Neural progenitor cell (in vitro differentiated cells): ENCODE data around the gene SELENOH.
"Not testable (repeated sequence)": the region's sequence is repeated elsewhere in the genome, so short reads cannot be mapped to it uniquely, and the experiment has no call there.

Experiments
- EZH2 ChIP-seq: fragments of 200-600 bp; sonication (generic); IDR thresholded peaks from 2 replicates; pipeline ENCODE4 v1.6.1; 2017; ENCODE audit warnings: antibody characterized with exemption, mild to moderate bottlenecking, moderate library complexity
- TF ChIP-seq, protein P1 (sequence below): fragments of 200-600 bp; sonication (generic); IDR thresholded peaks from 2 replicates; pipeline ENCODE4 v1.5.1; 2017; ENCODE audit warnings: antibody characterized with exemption, mild to moderate bottlenecking

DNA sequence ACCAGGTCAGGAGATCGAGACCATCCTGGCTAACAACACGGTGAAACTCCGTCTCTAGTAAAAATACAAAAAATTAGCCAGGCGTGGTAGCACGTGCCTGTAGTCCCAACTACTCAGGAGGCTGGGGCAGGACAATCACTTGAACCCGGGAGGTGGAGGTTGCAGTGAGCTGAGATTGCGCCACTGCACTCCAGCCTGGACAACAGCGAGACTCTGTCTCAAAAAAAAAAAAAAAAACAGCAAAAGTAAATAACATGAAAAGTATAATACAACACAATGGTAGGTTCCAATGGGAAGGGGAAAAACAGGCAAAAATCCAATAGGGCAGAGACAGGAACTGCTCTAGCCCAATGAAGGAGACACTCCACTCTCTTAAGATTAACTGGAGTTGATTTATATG lies 35.9 kb upstream of the SELENOH start:
- TF ChIP-seq, protein P1, sequence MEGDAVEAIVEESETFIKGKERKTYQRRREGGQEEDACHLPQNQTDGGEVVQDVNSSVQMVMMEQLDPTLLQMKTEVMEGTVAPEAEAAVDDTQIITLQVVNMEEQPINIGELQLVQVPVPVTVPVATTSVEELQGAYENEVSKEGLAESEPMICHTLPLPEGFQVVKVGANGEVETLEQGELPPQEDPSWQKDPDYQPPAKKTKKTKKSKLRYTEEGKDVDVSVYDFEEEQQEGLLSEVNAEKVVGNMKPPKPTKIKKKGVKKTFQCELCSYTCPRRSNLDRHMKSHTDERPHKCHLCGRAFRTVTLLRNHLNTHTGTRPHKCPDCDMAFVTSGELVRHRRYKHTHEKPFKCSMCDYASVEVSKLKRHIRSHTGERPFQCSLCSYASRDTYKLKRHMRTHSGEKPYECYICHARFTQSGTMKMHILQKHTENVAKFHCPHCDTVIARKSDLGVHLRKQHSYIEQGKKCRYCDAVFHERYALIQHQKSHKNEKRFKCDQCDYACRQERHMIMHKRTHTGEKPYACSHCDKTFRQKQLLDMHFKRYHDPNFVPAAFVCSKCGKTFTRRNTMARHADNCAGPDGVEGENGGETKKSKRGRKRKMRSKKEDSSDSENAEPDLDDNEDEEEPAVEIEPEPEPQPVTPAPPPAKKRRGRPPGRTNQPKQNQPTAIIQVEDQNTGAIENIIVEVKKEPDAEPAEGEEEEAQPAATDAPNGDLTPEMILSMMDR = not testable (repeated sequence)
- TF ChIP-seq EZH2 = not testable (repeated sequence)
